Mesendoderm (in vitro differentiated cells): ENCODE data around the gene CHAF1A.

ENCODE experiments used
- DNase-seq: peaks from one replicate; pipeline ENCODE4 v3.0.0; 2013
- H2AK5ac ChIP-seq: 2 replicates; pipeline ENCODE4 v1.6.1; 2013; ENCODE audit warnings: low read length, inconsistent platforms
- H2BK120ac ChIP-seq: 2 replicates; pipeline ENCODE4 v1.6.1; 2013; ENCODE audit warnings: low read depth, mild to moderate bottlenecking, low read length, moderate library complexity, mixed read lengths
- H2BK15ac ChIP-seq: replicated peaks from 2 replicates; pipeline ENCODE4 v1.6.1; 2013; ENCODE audit warnings: low read depth, mild to moderate bottlenecking, moderate library complexity
- H2BK5ac ChIP-seq: 2 replicates; pipeline ENCODE4 v1.6.1; 2013; ENCODE audit warnings: low read length, inconsistent platforms
- H3K18ac ChIP-seq: 2 replicates; pipeline ENCODE4 v1.6.1; 2013; ENCODE audit warnings: mild to moderate bottlenecking, low read length, mixed read lengths
- H3K23ac ChIP-seq: one replicate; pipeline ENCODE4 v1.6.1; 2013; ENCODE audit warnings: low read length
- H3K27ac ChIP-seq: 2 replicates; pipeline ENCODE4 v1.5.1; 2013; ENCODE audit warnings: low read depth, mild to moderate bottlenecking, inconsistent platforms, low read length, moderate library complexity
- H3K27me3 ChIP-seq: 2 replicates; pipeline ENCODE4 v1.6.1; 2013; ENCODE audit warnings: low read length, control low read depth, mild to moderate bottlenecking, inconsistent platforms; ENCODE audit not compliant: insufficient read depth, poor library complexity
- H3K36me3 ChIP-seq: 2 replicates; pipeline ENCODE4 v1.6.1; 2013; ENCODE audit warnings: low read length, inconsistent platforms; ENCODE audit not compliant: control insufficient read depth, insufficient read depth
- H3K4ac ChIP-seq: one replicate; pipeline ENCODE4 v1.6.1; 2013; ENCODE audit warnings: low read depth, mild to moderate bottlenecking, low read length, moderate library complexity
- H3K4me1 ChIP-seq: 2 replicates; pipeline ENCODE4 v1.6.1; 2013; ENCODE audit warnings: low read depth, low read length, inconsistent platforms; ENCODE audit not compliant: control insufficient read depth
- H3K4me2 ChIP-seq: 2 replicates; pipeline ENCODE4 v1.6.1; 2013; ENCODE audit warnings: low read length
- H3K4me3 ChIP-seq: 2 replicates; pipeline ENCODE4 v1.5.1; 2013; ENCODE audit warnings: mild to moderate bottlenecking, low read length
- H3K56ac ChIP-seq: one replicate; pipeline ENCODE4 v1.6.1; 2013; ENCODE audit warnings: low read length
- H3K79me1 ChIP-seq: 2 replicates; pipeline ENCODE4 v1.6.1; 2013; ENCODE audit warnings: low read length, inconsistent platforms
- H3K79me2 ChIP-seq: 2 replicates; pipeline ENCODE4 v1.6.1; 2013; ENCODE audit warnings: mild to moderate bottlenecking, low read length; ENCODE audit not compliant: control insufficient read depth, insufficient read depth
- H3K9ac ChIP-seq: 2 replicates; pipeline ENCODE4 v1.6.1; 2013; ENCODE audit warnings: low read length, inconsistent platforms
- H4K5ac ChIP-seq: one replicate; pipeline ENCODE4 v1.6.1; 2013; ENCODE audit warnings: low read length
- H4K8ac ChIP-seq: one replicate; pipeline ENCODE4 v1.6.1; 2013; ENCODE audit warnings: low read depth, mild to moderate bottlenecking, control low read depth, low read length, moderate library complexity
- WGBS: extraction: QIAGEN DNeasy Blood & Tissue Kit; methylation state at CpG from one replicate; pipeline ENCODE4 v1.1.7; 2013; ENCODE audit warnings: low lambda C conversion rate, missing lambda C conversion rate; ENCODE audit not compliant: insufficient coverage; ENCODE audit errors: extremely low coverage; 5-methylcytosine and 5-hydroxymethylcytosine counted together

Gene CHAF1A

GRCh38 chr19:4396949-4397783 is 5.3 kb upstream of the CHAF1A start:
- Histone ChIP-seq H3K23ac (no peak overlapping the region), H3K9ac (no peak overlapping the region), H3K18ac (no peak overlapping the region), H2AK5ac (no peak overlapping the region), H3K79me1 (peaks cover 30% of the 10 kb centered on the region), H4K5ac (no peak overlapping the region), H3K27me3 (no peaks in the 10 kb centered on the region), H2BK15ac (no peak overlapping the region), H3K4me3 (no peak overlapping the region), H3K27ac (no peak overlapping the region), H4K8ac (no peak overlapping the region), H3K4me2 (no peak overlapping the region), H2BK120ac (no peak overlapping the region), H3K4me1 (no peaks in the 10 kb centered on the region), H3K79me2 (peaks cover 45% of the 10 kb centered on the region), H3K36me3 (peaks cover 1% of the 10 kb centered on the region), H3K4ac (no peak overlapping the region), H3K56ac (no peak overlapping the region), H2BK5ac (no peak overlapping the region)
- DNase-seq, result no peak
- WGBS, result no CpG with 5 or more reads among the region's 15 CpGs

- no peak overlapping the region for H4K8ac ChIP-seq
- no peak overlapping the region for H2BK5ac ChIP-seq
- H2BK120ac ChIP-seq, result no peak overlapping the region
- H3K79me1 ChIP-seq, result peaks cover 21% of the 10 kb centered on the region
- H3K4me1 ChIP-seq, result no peaks in the 10 kb centered on the region
- H2AK5ac ChIP-seq, result no peak overlapping the region
- peak overlapping the region; percentile 96 for H3K9ac ChIP-seq
- H4K5ac ChIP-seq, result no peak overlapping the region
- peaks cover 51% of the 10 kb centered on the region for H3K79me2 ChIP-seq
- H3K4ac ChIP-seq, result peak overlapping the region; percentile 77
- peak overlapping the region; percentile 81 for H3K23ac ChIP-seq
- H2BK15ac ChIP-seq, result no peak overlapping the region
- H3K4me3 ChIP-seq, result peak overlapping the region; percentile 93
- H3K56ac ChIP-seq, result peak overlapping the region; percentile 95
- H3K36me3 ChIP-seq, result peaks cover 1% of the 10 kb centered on the region
- no peak overlapping the region for H3K27ac ChIP-seq
- no peaks in the 10 kb centered on the region for H3K27me3 ChIP-seq
- H3K4me2 ChIP-seq, result peak overlapping the region; percentile 99
- H3K18ac ChIP-seq, result peak overlapping the region; percentile 85
- peak; percentile 28 for DNase-seq
- no CpG with 5 or more reads among the region's 12 CpGs for WGBS
Observed at GRCh38 chr19:4399812-4400134, 2.7 kb upstream of the CHAF1A start.

GRCh38 chr19:4400135-4400936 is 2.1 kb upstream of the CHAF1A start, which contains the start of gene SH3GL1:
Gene SH3GL1, minus strand, starts transcription at chr19:4400547. Its CDS starts 179 bp downstream, at chr19:4400368.
- Histone ChIP-seq H3K56ac (peak within 1 kb of the TSS; percentile 95), H3K4ac (peak within 1 kb of the TSS; percentile 77), H2BK120ac (no peak within 1 kb of the TSS), H3K27ac (no peak within 1 kb of the TSS), H4K8ac (peak within 1 kb of the TSS; percentile 60), H3K18ac (peak within 1 kb of the TSS; percentile 85), H3K27me3 (no peaks in the 10 kb centered on the region), H3K79me2 (peaks cover 52% of the 10 kb centered on the region), H3K4me2 (peak within 1 kb of the TSS; percentile 99), H2BK15ac (no peak within 1 kb of the TSS), H3K23ac (peak within 1 kb of the TSS; percentile 81), H2AK5ac (no peak within 1 kb of the TSS), H4K5ac (no peak within 1 kb of the TSS), H2BK5ac (peak within 1 kb of the TSS; percentile 33), H3K79me1 (peaks cover 16% of the 10 kb centered on the region), H3K4me3 (peak within 1 kb of the TSS; percentile 93), H3K4me1 (no peaks in the 10 kb centered on the region), H3K9ac (peak within 1 kb of the TSS; percentile 96), H3K36me3 (no peaks in the 10 kb centered on the region)
- peak; percentile 93 for DNase-seq
- no CpG with 5 or more reads among the region's 90 CpGs for WGBS

- WGBS, result no CpG with 5 or more reads among the region's 8 CpGs
- Histone ChIP-seq H3K79me1 (peaks cover 16% of the 10 kb centered on the region), H3K4me3 (no peak overlapping the region), H2BK15ac (no peak overlapping the region), H3K4me1 (no peaks in the 10 kb centered on the region), H3K4me2 (peak overlapping the region; percentile 46), H3K36me3 (no peaks in the 10 kb centered on the region), H4K8ac (no peak overlapping the region), H3K9ac (peak overlapping the region; percentile 57), H2BK120ac (no peak overlapping the region), H3K56ac (peak overlapping the region; percentile 59), H3K18ac (no peak overlapping the region), H2AK5ac (no peak overlapping the region), H3K23ac (no peak overlapping the region), H2BK5ac (no peak overlapping the region), H3K4ac (no peak overlapping the region), H3K27me3 (no peaks in the 10 kb centered on the region), H4K5ac (no peak overlapping the region), H3K79me2 (peaks cover 62% of the 10 kb centered on the region), H3K27ac (no peak overlapping the region)
- DNase-seq, result no peak
Observed at GRCh38 chr19:4401769-4402170, 670 bp upstream of the CHAF1A start.

- no peaks in the 10 kb centered on the region for H3K27me3 ChIP-seq
- H2BK120ac ChIP-seq, result peak overlapping the region; percentile 2
- peak overlapping the region; percentile 86 for H3K18ac ChIP-seq
- H3K79me2 ChIP-seq, result peaks cover 58% of the 10 kb centered on the region
- no peak overlapping the region for H4K5ac ChIP-seq
- peak overlapping the region; percentile 82 for H3K4ac ChIP-seq
- DNase-seq, result peak; percentile 56
- peaks cover 6% of the 10 kb centered on the region for H3K79me1 ChIP-seq
- no peak overlapping the region for H4K8ac ChIP-seq
- peak overlapping the region; percentile 88 for H3K4me3 ChIP-seq
- H3K23ac ChIP-seq, result peak overlapping the region; percentile 3
- no peaks in the 10 kb centered on the region for H3K4me1 ChIP-seq
- H2BK15ac ChIP-seq, result no peak overlapping the region
- WGBS, result no CpG with 5 or more reads among the region's 32 CpGs
- H3K4me2 ChIP-seq, result peak overlapping the region; percentile 91
- peak overlapping the region; percentile 6 for H2AK5ac ChIP-seq
- H3K9ac ChIP-seq, result peak overlapping the region; percentile 98
- peak overlapping the region; percentile 7 for H2BK5ac ChIP-seq
- no peaks in the 10 kb centered on the region for H3K36me3 ChIP-seq
- H3K27ac ChIP-seq, result peak overlapping the region; percentile 14
- peak overlapping the region; percentile 95 for H3K56ac ChIP-seq
Observed at GRCh38 chr19:4403005-4403761, 743 bp downstream of the CHAF1A start.
